Fibroblast of lung (primary cell): ENCODE results near the gene NDUFAF2. TPM values are rescaled to one million over a fixed set of nuclear protein-coding genes. Genes with fewer than 3 reads are reported as not detected.

Experiments used
- DNase-seq, 2 donors: peaks; one replicate each; pipeline versions ENCODE4 v3.0.0 to v3.0.0-alpha.2; 2010; ENCODE audit warnings: low read depth in 2 of 2
- H2AFZ ChIP-seq: 2 replicates; pipeline ENCODE4 v1.5.1; 2012; ENCODE audit warnings: low read length, control low read depth, inconsistent platforms
- H3K27ac ChIP-seq: 2 replicates; pipeline ENCODE4 v1.5.1; 2011; ENCODE audit warnings: low read length, control low read depth; ENCODE audit not compliant: insufficient read depth
- H3K27me3 ChIP-seq: 2 replicates; pipeline ENCODE4 v1.5.1; 2011; ENCODE audit warnings: mild to moderate bottlenecking, low read length; ENCODE audit not compliant: control insufficient read depth, insufficient read depth
- H3K36me3 ChIP-seq: 2 replicates; pipeline ENCODE4 v1.5.1; 2011; ENCODE audit warnings: low read length; ENCODE audit not compliant: control insufficient read depth, insufficient read depth
- H3K4me1 ChIP-seq: 2 replicates; pipeline ENCODE4 v1.5.1; 2011; ENCODE audit warnings: low read length; ENCODE audit not compliant: control insufficient read depth, insufficient read depth; ENCODE audit errors: extremely low read depth
- H3K4me2 ChIP-seq: 2 replicates; pipeline ENCODE4 v1.5.1; 2011; ENCODE audit warnings: low read length, control low read depth; ENCODE audit not compliant: insufficient read depth; ENCODE audit errors: extremely low read depth
- H3K4me3 ChIP-seq, 4 experiments: fragments of 200-600 bp in 1 of 4; sonication (generic) in 1 of 4; replicated peaks in 1 of 4; 2 replicates each; pipeline ENCODE4 v1.5.1; 2011 to 2016; ENCODE audit warnings: low read length in 4 of 4, low read depth in 3 of 4, mild to moderate bottlenecking in 3 of 4, control low read depth in 2 of 4, inconsistent platforms in 1 of 4, mixed read lengths in 1 of 4; ENCODE audit not compliant: insufficient read depth in 1 of 4; ENCODE audit errors: control extremely low read depth in 1 of 4
- H3K79me2 ChIP-seq: 2 replicates; pipeline ENCODE4 v1.5.1; 2012; ENCODE audit warnings: mild to moderate bottlenecking, low read length, inconsistent platforms; ENCODE audit not compliant: control insufficient read depth, insufficient read depth
- H3K9ac ChIP-seq: 2 replicates; pipeline ENCODE4 v1.5.1; 2011; ENCODE audit warnings: mild to moderate bottlenecking, low read length, control low read depth; ENCODE audit not compliant: insufficient read depth
- H3K9me3 ChIP-seq: 2 replicates; pipeline ENCODE4 v1.5.1; 2012; ENCODE audit warnings: low read depth, low read length; ENCODE audit not compliant: control insufficient read depth, insufficient read depth
- H4K20me1 ChIP-seq: 2 replicates; pipeline ENCODE4 v1.5.1; 2011; ENCODE audit warnings: low read length; ENCODE audit not compliant: control insufficient read depth, insufficient read depth; ENCODE audit errors: extremely low read depth
- EZH2 ChIP-seq: IDR thresholded peaks from 2 replicates; pipeline ENCODE4 v1.5.1; 2012; ENCODE audit warnings: low read length, control low read depth, mild to moderate bottlenecking; ENCODE audit errors: missing control alignments
- polyA plus RNA-seq, 2 donors: library from polyadenylated mRNA; depleted of rRNA in 1 of 2; stranded (reverse) in 1 of 2; unstranded in 1 of 2; fragments of >200 nt; gene quantifications; 2 replicates each; pipeline ENCODE4 v1.2.1, GENCODE V29; 2011 to 2012; ENCODE audit warnings: missing spikeins in 1 of 2
- total RNA-seq: library from RNA; depleted of rRNA; stranded (reverse); fragments of >200 nt; gene quantifications from 2 replicates; pipeline ENCODE4 v1.2.1, GENCODE V29; 2014
- TF ChIP-seq, protein P1 (sequence below), 2 donors: IDR thresholded peaks in 1 of 2; conservative IDR thresholded peaks in 1 of 2; 1 replicate in 1 of 2; 2 replicates in 1 of 2; pipeline ENCODE4 v1.5.1; 2011 to 2012; ENCODE audit warnings: low read length in 2 of 2, control low read depth in 1 of 2, inconsistent platforms in 1 of 2, low read depth in 1 of 2, mild to moderate bottlenecking in 1 of 2

Gene NDUFAF2
- total and polyA plus RNA-seq, 2 donors (not counting 1 experiment from before 2014, with no cell fraction given) = 30.9 to 53.2 TPM

GRCh38 chr5:60927450-60927849, 17.6 kb upstream of the NDUFAF2 start:
- no peak for TF ChIP-seq EZH2
- TF ChIP-seq, protein P1, sequence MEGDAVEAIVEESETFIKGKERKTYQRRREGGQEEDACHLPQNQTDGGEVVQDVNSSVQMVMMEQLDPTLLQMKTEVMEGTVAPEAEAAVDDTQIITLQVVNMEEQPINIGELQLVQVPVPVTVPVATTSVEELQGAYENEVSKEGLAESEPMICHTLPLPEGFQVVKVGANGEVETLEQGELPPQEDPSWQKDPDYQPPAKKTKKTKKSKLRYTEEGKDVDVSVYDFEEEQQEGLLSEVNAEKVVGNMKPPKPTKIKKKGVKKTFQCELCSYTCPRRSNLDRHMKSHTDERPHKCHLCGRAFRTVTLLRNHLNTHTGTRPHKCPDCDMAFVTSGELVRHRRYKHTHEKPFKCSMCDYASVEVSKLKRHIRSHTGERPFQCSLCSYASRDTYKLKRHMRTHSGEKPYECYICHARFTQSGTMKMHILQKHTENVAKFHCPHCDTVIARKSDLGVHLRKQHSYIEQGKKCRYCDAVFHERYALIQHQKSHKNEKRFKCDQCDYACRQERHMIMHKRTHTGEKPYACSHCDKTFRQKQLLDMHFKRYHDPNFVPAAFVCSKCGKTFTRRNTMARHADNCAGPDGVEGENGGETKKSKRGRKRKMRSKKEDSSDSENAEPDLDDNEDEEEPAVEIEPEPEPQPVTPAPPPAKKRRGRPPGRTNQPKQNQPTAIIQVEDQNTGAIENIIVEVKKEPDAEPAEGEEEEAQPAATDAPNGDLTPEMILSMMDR (conservative IDR thresholded peaks at IDR 0.05 in 1 of 2, IDR thresholded peaks at IDR 0.05 in 1 of 2; ENCODE audit: low read depth in 1 of 2, low read length in 2 of 2) = no peak
- no peaks in the 10 kb centered on the region for H3K4me1 ChIP-seq

DNA sequence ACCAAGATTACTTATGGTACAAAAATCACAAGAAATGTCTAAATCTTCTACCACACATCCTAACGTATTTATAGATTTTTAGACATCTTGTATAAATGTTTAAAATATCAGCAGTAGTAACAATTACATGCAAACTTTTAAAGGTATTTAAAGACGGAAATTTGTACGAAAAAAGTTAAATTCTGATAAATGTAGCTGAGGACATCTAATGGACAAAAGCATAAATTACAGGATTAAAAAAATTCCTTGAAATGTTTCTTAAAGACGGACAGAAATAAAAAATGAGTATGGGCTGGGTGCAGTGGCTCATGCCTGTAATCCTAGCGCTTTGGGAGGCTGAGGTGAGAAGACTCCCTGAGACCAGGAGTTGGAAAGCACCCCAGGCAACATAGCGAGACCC, 16.0 kb upstream of the NDUFAF2 start:
- Histone ChIP-seq H3K4me2 (no peak overlapping the region), H2AFZ (no peak overlapping the region), H3K79me2 (no peaks in the 10 kb centered on the region), H3K4me1 (no peaks in the 10 kb centered on the region), H3K36me3 (peaks cover 2% of the 10 kb centered on the region), H3K9me3 (no peaks in the 10 kb centered on the region), H3K27me3 (no peaks in the 10 kb centered on the region), H4K20me1 (no peaks in the 10 kb centered on the region), H3K27ac (no peak overlapping the region), H3K4me3 (no peak overlapping the region), H3K9ac (no peak overlapping the region)
- peak; percentile 2 to 42 for DNase-seq
- no peak for TF ChIP-seq EZH2
- TF ChIP-seq, protein P1 (conservative IDR thresholded peaks at IDR 0.05 in 1 of 2, IDR thresholded peaks at IDR 0.05 in 1 of 2; ENCODE audit: low read depth in 1 of 2, low read length in 2 of 2) = peak in 1 of 2 donors; percentile 24

More at GRCh38 chr5:60927450-60927849, 17.6 kb upstream of the NDUFAF2 start:
- Histone ChIP-seq H3K4me3 (no peak overlapping the region), H3K27me3 (no peaks in the 10 kb centered on the region), H3K79me2 (no peaks in the 10 kb centered on the region), H3K27ac (no peak overlapping the region), H3K4me2 (no peak overlapping the region), H3K9me3 (no peaks in the 10 kb centered on the region), H3K36me3 (peaks cover 2% of the 10 kb centered on the region), H2AFZ (no peak overlapping the region), H3K9ac (no peak overlapping the region), H4K20me1 (no peaks in the 10 kb centered on the region)
- no peak for DNase-seq

- Histone ChIP-seq H3K36me3 (no peaks in the 10 kb centered on the region), H3K9me3 (no peaks in the 10 kb centered on the region), H2AFZ (no peak overlapping the region), H3K79me2 (peaks cover 41% of the 10 kb centered on the region), H3K27ac (no peak overlapping the region), H3K27me3 (no peaks in the 10 kb centered on the region), H3K9ac (no peak overlapping the region), H3K4me2 (peak overlapping the region; percentile 98), H3K4me1 (no peaks in the 10 kb centered on the region), H4K20me1 (no peaks in the 10 kb centered on the region), H3K4me3 (peak overlapping the region in 2 of 4 experiments; percentile 73 to 97)
- no peak for DNase-seq
- TF ChIP-seq, protein P1 (conservative IDR thresholded peaks at IDR 0.05 in 1 of 2, IDR thresholded peaks at IDR 0.05 in 1 of 2; ENCODE audit: low read depth in 1 of 2, low read length in 2 of 2) = no peak
- no peak for TF ChIP-seq EZH2
These were observed 1.4 kb upstream of the NDUFAF2 start for GRCh38 chr5:60943624-60944023.
